OCI-M1 (cell line): ENCODE measurements around the gene TOB1.
A peak's percentile ranks its signal among the peaks of the same experiment; 100 is the strongest.

Experiments
- DNase-seq: peaks from one replicate; lab custom pipeline; 2025; lab: John Stamatoyannopoulos, UW

TOB1 gene

DNA sequence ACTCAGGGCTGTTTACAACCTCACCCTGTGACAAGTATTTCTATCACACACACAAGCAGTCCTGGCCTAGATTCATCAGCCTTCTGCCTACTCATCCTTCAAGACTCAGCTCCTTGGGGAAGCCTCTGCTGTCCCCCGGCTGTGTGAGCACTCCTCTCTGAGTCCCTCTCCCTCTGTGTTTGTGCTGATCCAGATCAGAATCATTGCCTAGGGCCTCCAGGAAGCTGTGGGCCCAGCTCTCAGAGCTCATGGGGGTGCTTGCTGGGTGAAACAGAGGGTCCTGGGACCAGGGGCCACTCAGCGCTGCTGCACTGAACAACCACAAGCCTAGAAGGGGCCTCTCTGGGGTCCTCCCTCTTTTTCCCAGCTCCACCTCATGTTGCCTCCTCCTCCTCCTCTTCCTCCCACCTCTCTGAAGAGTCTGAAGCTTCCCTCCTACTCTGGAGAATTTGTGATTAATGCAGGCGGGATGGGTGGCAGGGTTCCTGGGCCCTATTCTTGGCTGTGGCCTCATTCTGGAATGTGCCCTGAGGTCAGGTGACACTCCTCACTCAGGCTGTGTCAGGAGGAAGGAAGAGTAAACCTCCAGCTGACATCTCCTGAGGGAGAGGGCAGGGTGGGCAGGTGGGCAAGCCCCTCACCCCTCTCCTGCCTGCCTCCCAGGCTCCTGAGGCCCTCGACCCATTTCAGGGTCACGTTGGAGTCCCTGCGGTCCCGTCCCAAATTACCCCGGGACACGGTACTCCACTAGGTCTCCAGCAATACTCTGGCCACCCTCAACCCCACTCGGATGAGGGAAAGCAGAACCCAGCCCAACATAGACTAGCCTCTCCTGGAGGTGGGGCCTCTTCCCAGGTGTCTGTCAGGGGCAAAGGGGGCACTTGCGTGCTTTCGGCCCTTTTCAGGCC lies 20.7 kb downstream of the TOB1 start:
- no peak for DNase-seq

DNA sequence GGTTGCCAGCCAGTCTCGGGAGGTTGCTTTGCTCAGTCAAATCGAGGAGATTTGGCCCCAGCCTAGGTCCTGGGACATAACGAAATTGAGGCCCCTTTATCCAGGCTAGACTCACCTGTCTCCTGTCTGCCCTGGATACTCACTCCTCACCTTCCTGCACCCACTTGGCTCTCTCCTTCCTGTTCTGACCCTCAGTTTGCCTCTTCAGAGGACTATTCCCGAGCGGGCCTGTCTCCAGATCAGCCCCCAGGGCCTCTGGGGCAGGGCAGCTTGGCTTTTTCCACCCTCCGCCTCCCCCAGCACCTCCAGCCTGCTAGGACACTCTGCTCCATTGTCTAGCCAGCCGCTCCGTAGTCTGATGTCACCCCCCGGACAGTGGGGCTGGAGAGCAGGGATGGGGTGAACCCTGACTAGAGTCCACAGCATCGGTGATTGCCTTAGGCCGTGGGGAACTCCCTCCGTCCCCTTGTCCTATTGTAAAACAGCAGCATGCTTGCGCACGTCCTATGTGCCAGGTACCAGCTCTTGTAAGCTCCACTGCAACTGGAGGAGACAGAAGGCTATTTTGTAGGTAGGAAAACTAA lies 21.9 kb downstream of the TOB1 start:
- no peak for DNase-seq

DNA sequence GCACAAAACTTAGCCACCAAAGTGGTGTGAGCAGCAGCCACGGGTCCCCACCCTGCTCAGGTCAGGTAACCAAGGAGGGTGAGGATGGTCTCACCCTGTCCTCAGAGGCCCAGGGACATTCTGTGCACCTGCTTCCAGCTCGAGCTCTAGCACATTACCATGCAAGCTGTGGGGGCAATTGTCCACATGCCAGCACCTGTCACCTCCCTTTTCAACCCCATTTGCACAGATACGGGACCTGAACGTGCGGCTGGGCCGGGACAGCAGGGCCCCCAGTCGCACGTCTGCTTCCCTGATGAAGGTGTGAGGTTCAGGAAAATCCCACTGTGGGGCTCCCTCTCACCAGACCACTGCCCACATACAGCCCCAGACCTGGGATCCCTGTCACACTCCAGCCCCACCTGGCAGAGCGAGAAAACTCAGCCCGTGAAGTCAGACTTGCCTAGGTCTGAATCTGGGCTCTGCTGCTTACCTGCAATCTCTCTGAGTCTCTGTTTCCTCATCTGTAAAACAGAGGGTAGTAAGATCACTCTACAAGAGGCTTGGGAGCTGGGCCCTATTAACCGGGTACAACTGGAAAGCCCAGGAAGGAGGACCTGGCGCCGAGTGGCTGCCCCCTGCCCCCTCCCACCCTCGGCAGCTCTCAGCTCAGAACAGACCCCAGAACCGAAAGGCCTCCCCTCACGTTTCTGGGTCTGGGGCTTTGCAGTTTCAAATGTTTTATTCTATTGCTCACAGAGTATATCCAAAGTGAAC lies 22.8 kb downstream of the TOB1 start:
- DNase-seq = no peak

DNA sequence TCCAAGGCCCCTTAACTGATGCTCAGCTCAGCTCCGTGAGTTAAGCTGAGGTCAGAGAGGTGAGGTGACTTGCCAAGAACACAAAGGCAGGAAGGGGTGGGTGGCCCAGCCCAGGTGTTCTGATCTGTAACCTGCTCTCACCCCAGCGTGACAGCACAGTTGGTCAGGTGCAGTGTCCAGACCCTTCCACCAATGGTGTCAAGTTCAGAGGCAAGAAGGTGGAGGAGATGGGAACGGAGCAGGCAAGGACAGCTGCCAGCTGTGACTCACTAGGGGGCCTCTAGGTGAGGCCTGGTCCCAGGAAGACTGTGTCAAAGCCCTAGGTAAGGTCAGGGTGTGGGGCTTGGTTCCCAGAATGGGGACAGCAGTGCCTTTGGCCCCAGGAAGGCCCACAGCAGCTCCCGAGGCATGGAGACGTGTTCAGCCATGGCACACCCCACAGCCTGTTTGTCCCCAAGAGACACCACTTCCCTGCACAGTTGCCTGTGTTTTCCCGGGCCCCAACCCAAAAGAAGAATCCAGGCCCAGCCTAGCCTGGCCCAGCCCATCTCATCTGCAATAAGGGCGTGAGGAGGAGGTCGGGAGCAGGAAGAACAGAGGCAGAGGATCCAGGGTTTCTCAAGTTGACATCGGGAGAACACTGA lies 23.5 kb downstream of the TOB1 start:
- DNase-seq = no peak

DNA sequence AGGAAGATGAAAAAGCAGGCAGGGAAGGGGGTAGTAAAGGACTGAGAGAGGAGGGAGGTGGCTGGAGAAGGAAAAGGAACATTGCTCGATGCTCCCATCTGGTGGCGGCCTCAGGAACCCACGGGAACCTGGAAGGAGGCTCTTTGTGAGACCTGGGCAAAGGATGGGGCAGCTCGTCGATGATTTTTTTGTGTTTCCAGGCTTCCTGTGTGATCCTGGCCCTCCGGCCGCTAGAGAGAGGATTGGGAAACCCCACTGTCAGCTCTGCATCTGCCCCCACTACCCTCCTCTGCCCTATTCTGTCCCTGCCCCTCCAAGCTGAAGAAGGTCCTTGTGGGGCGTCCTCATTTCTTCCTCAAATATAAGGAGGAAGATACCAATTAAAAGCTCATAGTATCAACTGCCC lies 24.2 kb downstream of the TOB1 start:
- peak; percentile 76 for DNase-seq

DNA sequence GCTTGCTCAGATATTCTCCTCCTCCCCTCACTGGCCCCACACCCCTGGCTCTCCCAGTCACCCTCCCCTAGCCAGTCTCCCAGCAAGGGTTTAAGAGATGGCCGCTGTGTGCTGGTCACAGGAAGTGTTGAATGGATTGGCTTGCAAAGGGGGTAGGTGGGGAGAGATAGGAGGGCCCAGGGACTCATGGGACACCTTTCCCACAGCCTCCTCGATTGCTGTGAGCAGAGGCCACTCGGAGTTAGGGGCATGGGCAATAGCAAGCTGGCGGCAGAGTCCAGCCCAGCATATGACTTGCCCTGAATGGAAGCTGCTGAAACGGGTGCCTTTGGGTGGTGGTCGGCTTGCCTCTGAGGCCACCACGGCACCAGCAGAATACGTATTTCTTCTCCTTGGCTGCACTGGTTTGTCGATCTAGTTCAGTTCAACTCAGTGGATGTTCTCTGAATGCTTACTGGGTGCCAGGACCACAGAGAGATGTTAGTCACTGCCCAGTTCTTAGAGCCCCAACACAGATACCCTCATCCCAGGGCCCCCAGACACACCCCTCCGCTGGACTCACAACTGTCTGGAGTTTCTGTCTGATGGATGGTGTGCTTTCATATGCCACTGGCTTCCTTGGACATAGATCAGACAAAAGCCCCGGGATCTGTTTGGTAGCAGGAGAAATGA lies 24.7 kb downstream of the TOB1 start:
- DNase-seq = no peak

DNA sequence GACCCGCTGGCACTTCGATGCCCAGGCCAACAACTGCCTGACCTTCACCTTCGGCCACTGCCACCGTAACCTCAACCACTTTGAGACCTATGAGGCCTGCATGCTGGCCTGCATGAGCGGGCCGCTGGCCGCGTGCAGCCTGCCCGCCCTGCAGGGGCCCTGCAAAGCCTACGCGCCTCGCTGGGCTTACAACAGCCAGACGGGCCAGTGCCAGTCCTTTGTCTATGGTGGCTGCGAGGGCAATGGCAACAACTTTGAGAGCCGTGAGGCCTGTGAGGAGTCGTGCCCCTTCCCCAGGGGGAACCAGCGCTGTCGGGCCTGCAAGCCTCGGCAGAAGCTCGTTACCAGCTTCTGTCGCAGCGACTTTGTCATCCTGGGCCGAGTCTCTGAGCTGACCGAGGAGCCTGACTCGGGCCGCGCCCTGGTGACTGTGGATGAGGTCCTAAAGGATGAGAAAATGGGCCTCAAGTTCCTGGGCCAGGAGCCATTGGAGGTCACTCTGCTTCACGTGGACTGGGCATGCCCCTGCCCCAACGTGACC lies 25.8 kb downstream of the TOB1 start:
- DNase-seq = no peak

DNA sequence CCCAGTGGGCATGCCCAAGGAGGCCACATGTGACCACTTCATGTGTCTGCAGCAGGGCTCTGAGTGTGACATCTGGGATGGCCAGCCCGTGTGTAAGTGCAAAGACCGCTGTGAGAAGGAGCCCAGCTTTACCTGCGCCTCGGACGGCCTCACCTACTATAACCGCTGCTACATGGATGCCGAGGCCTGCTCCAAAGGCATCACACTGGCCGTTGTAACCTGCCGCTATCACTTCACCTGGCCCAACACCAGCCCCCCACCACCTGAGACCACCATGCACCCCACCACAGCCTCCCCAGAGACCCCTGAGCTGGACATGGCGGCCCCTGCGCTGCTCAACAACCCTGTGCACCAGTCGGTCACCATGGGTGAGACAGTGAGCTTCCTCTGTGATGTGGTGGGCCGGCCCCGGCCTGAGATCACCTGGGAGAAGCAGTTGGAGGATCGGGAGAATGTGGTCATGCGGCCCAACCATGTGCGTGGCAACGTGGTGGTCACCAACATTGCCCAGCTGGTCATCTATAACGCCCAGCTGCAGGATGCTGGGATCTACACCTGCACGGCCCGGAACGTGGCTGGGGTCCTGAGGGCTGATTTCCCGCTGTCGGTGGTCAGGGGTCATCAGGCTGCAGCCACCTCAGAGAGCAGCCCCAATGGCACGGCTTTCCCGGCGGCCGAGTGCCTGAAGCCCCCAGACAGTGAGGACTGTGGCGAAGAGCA lies 26.4 kb downstream of the TOB1 start:
- no peak for DNase-seq

DNA sequence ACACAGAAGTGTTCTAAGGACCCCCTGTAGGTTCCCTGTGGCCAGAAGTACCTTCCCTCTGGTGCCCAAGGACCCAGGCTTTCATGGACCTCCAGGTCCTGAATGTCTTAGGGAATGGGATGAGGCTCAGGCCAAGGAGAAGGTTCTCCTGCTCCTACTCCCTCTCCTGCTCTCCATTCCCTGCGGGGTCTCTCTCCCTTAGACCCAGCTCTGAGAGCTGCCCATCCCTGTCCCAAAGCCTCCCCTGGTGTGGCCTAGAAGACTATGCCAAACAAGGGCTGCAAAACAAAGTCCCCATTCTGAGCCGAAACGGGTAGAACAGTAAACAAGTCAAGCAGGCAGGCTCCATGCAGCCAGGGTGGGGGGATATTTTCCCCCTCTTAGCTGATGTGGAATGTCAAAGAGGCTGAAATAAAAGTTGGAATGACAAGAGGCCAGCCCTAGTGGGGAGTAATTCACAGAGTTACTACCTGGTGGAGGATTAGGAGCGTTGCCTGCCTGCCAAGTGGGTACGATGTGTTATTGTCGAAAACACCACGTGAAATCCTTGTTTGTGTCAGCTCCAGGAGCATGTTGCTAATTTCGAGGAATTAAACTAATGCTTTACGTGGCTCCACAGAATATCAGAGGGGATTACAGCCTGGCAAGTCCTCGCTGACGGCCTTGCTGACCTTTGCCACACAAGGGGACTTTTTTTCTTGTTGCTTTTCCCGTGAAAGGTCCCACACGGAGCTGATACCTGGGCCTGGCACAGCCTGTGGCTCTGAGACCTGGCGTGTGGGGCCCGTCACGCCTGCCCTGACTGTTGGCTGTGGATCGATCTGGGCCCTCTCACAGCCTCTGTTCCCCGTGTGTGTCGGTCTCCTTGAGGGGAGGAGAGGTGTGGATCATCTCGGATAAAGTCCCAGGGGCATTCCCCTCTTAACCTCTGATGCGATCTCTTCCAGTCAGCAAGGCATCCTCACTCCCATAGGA lies 27.9 kb downstream of the TOB1 start:
- DNase-seq = no peak

DNA sequence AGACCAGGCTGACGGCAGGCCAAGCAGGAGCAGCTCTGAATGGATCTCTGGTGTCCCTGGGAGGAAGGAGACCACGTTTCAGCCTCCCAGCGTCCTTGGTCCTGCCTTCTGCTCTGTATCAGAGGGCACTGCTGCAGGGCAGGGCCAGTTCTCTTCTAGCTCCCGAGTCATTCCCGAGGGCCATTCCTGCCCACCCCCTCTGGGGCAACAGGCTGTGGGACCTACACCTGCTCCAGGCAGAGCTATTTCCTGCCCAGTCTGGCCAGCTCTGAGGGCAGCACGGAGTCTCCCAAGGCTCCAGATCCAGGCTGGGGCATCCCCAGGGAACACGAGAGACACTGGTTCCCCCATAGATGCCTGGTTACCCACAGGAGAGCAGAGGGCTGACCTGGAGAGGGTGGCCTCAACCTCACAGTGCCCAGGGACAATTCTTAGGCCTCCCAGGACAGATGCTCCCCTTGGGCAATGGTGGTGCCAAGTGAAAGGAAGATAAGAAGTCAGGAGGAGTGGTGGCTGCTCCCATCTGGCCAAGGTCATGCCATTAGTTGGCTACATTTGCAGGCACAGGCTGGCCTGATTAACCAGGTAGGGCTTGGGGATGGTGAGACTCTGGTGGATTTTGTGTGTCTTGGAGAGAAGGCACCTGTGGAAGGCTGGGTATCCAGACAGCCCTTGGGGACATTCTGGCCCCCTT lies 28.7 kb downstream of the TOB1 start:
- DNase-seq = no peak

DNA sequence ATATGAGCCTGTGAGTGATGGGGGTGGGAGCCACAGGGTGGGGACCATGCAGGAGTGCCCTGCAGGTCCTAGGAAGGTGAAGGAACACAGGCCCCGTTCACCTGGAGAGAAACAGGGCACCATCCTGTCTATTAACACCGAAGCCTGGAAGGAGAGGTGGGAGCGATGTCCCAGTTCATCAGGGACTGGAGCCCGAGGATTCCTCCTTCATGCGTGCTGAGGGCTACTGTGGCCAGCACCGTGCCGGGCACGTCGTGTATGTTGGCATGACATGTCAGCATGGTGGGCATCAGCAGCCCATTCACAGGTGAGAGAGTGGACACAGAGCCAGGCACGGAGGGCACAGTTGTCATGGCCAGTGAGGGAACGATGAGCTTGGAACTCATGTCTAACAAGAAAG lies 29.3 kb downstream of the TOB1 start:
- DNase-seq = no peak

DNA sequence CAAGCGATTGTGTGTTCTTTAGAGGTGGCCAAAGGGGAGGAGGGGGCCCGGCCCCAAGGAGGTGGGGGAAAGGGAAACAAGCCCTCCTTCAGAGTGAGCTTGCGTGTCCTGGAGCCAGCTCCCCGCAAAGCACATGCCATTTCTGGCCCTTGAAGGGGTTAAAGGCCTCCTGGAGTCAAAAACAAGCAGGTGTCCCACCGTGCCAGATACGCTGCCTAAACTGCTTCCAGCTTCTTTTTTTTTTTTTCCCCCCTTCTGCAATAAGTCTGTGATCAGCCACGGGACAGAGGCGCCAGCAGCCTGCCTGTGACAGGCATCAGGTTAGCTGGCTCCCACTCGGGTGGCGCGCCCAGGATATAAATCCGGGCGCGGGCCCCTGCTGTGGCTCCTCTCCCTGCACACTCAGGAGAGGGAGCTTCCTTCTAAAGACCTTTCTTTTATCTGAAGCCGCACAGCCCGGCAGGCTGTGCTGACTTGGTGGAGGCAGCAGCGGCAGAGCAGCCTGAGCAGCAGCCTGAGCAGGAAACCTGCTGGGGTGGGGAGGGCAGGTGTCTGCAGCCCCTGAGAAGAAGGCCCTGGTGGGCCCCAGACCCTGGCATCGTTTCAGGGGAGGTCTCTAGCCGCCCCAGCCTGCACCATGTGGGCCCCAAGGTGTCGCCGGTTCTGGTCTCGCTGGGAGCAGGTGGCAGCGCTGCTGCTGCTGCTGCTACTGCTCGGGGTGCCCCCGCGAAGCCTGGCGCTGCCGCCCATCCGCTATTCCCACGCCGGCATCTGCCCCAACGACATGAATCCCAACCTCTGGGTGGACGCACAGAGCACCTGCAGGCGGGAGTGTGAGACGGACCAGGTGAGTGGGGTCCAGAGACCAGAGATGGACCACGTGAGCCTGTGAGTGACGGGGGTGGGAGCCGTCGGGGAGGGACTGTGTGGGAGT lies 30.6 kb downstream of the TOB1 start, which contains the start of gene WFIKKN2:
WFIKKN2 (plus strand) TSS at position 286 of the 934 bp plus-strand sequence; CDS start at position 638, 352 bp downstream.
- DNase-seq = no peak

DNA sequence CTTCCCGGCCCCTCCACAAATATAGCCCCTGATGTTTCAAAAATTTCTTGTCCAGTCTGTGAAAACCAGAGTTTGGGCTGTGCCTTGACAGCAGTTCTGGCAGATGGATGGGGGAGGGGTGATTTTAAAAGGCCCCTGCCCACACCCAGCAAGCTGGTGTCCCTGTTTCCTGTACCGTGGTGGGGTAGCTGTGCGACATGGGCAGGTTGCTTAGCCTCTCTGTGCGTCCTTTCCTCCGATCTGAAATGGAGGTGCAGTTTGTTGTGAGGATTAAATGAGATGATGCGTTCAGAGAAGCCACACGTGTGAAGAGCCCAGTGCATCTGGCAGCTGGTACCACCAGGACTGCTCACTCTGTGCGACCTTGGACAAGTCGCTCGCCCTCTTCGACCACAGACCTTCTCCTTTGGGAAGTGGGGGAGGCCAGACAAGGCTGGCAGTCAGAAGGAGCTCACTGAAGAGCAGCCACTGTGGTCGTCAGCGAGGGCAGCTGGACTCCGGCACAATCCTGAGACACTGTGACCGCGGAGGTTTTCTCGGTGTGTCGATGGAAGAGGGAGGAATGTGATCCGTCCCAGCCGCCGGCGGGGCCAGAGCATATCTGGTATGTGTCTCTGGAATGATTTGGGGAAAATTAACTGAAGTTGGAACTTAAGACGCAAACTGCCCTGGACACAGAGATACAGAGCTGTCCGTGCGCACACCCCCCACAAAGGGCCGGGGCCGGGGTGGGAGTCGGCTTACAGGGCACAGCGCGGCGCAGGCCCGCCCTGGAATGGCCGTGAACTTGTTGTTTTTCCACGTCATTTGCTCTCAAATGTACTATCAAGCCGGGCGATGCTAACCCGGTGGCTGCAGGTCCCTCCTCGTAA lies 31.5 kb downstream of the TOB1 start:
- no peak for DNase-seq

DNA sequence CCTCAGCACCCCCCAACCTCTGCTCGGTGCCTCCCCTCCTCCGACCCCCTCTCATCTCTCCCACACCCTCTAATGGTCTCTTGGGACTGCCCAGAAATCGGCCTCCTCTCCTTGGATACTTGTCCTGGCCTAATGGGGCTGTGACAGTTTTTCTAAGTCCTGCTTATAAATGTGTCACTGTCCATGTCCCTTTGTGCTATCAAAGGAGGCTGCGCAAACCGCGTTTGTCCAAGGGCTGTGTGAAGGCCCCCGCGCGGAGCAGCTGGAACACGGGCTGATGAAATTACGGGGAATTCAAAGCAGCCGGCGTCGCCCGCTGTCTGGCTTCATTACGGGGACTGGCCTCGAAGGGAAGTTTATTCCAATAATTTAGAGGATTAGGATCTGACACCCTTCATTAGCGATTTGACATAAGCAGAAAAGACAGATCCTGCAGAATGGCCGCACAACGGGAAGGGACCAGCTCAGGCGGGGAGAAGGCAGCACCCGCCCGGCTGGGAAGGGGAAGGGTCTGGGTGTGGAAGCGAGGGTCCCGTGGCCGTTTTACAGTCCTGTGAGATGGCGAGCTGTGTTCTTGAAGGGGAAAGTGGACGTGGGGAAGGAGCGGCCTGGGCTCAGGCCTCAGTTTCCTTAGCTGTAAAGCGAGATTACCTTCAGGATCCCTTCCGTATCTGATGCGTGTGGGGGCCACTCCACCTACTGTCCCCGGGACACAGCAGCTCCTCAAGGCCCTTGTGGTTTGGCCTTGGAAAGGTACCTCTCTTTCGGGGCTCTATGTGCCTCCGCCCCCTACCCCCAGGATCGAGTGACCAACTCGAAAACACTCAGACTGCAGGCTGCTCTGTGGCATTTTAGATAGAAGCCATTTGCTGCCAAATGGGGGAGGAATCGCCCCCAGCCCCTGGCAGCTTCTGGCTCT lies 32.4 kb downstream of the TOB1 start:
- no peak for DNase-seq

DNA sequence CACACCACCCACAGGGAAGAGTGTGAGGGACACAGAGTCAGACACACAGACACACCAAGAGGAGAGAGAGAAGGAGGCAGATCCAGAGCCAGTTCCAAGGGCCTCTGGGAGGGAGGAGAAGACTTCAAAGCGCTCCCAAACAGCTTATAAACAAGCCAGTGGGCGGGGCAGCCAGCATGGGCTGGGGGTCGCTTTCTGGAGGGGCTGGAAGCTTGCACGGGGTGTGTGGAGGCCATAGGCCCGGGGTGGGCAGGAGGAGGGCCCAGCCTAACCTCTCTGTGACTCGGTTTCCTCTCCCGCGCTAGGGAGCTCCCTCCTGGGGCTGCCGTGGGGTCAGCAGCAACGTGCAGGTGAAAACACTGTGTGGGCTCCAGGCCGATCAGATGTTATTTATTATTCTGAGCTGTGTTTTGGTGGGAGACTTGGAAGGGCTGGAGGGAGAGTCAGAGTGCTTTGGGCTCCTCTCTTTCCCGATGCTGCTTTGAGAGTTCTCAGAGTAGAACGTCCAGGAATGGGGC lies 33.2 kb downstream of the TOB1 start:
- DNase-seq = no peak
